H1 (cell line): ENCODE results near the gene FNDC3A.

Source experiments
- CTCF ChIP-seq, 3 experiments: IDR thresholded peaks; 1 replicate in 2 of 3; 2 replicates in 1 of 3; pipeline versions ENCODE4 v1.5.1 to v1.6.1; 2011; ENCODE audit warnings: low read length in 3 of 3, mild to moderate bottlenecking in 3 of 3, inconsistent platforms in 2 of 3, low read depth in 1 of 3, moderate library complexity in 1 of 3; ENCODE audit not compliant: insufficient read depth in 1 of 3; ENCODE audit errors: control extremely low read depth in 1 of 3
- JUND ChIP-seq: IDR thresholded peaks from 2 replicates; pipeline ENCODE4 v1.6.1; 2011; ENCODE audit warnings: mild to moderate bottlenecking, improper control_type of control experiment, low read length
- NRF1 ChIP-seq: IDR thresholded peaks from 2 replicates; pipeline ENCODE4 v1.6.1; 2011; ENCODE audit warnings: mild to moderate bottlenecking, low read depth, low read length, improper control_type of control experiment
- TEAD4 ChIP-seq: IDR thresholded peaks from 2 replicates; pipeline ENCODE4 v1.6.1; 2012; ENCODE audit warnings: low read depth, low read length, inconsistent platforms, mixed read lengths

GRCh38 chr13:48939728-48940127 lies 36.0 kb upstream of the FNDC3A start:
- no peak for TF ChIP-seq NRF1
- no peak for TF ChIP-seq CTCF (IDR thresholded peaks at IDR 0.05; ENCODE audit: control extremely low read depth in 1 of 3, insufficient read depth in 1 of 3, low read depth in 1 of 3, low read length in 3 of 3)
- TF ChIP-seq JUND: no peak
- TF ChIP-seq TEAD4: no peak
